Activated CD8-positive, alpha-beta memory T cell treated with anti-CD3 and anti-CD28 coated beads for 1 hour (primary cell): ENCODE data around the gene UBE2Q1.

ENCODE experiments used
- DNase-seq, 2 donors: peaks; one replicate each; pipeline ENCODE4 v3.0.0-alpha.2; 2020; ENCODE audit warnings: low read depth in 1 of 2; ENCODE audit errors: extremely low read depth in 1 of 2

Gene UBE2Q1

GRCh38 chr1:154514066-154514553, 44.4 kb downstream of the UBE2Q1 start:
- no peak for DNase-seq

GRCh38 chr1:154512760-154513159, 45.7 kb downstream of the UBE2Q1 start:
- DNase-seq = no peak

DNA sequence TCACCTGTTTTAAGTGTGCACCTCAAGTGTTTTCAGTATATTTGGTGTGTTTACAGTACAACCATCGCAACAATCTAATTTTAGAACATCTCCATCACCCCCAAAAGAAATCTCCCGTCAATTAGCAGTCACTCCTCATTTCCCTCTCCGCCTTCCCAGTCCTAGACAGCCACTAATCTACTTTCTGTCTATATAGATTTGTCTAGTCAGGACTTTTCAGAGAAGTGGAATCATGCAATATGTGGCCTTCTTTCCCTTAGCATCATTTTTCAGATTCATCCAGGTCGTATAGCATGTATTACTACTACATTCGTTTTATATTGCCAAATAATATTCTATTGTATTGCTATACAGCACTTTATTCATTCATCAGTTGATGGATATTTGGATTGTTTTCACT, 54.6 kb downstream of the UBE2Q1 start:
- no peak for DNase-seq

- DNase-seq = no peak
Observed at GRCh38 chr1:154502744-154503115, 55.7 kb downstream of the UBE2Q1 start.

DNA sequence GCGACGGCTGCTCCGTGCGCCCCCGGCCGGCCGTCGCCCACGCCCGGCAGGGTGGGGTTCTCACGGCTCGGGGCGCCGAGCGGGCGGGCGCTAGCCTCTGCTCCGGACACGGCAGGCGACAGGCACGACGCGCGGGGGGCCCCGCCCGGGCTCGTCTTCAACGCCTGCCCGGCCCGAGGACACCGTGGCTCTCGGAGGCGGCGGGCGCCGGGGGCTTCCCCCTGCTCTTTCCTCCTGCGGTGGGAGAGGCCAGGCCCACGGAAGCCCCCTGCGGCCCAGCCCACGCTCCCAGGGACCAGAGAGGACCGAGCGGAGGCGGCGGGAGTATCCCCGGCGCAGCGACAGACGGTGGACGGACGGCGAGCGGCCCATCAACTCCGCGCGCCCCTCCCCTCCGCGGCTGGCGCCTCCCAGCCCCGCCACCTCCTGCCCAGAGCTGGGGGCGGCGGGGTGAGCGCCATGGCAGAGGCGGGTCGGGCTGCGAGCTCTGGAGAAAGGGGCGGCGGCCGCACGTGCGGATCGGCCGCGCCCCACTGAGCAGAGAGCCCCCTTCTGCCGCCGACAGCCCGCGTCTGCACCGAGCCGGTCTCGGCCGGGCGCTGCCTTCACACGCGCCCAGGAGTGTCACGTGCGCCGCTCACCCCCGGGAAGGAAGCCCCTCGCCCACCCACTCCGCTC, 56.3 kb downstream of the UBE2Q1 start, which contains the start of the genes SHE and TDRD10:
Gene SHE, minus strand, starts transcription at position 347 of the 678 bp plus-strand sequence. CDS start 386 bp downstream, outside the sequence.
Gene TDRD10, plus strand, starts transcription at position 154 of the 678 bp plus-strand sequence. CDS start 4,685 bp downstream, outside the sequence.
- no peak for DNase-seq

GRCh38 chr1:154501423-154502065, 56.9 kb downstream of the UBE2Q1 start:
- no peak for DNase-seq

- no peak for DNase-seq
Observed at GRCh38 chr1:154500533-154500932, 57.9 kb downstream of the UBE2Q1 start.

GRCh38 chr1:154499446-154499845, 59.0 kb downstream of the UBE2Q1 start:
- no peak for DNase-seq
